Measurements from ENCODE around the gene SOAT2. TPM values are rescaled to one million over a fixed set of nuclear protein-coding genes. Genes with fewer than 3 reads are reported as not detected.
"Not testable (repeated sequence)": the region's sequence is repeated elsewhere in the genome, so short reads cannot be mapped to it uniquely, and the experiment has no call there.

The SOAT2 gene
- polyA plus RNA-seq, 6 donors from 2014 or later: not detected

- H3K9me3 Mint-ChIP-seq: no peaks in the 10 kb centered on the region
- ATAC-seq (ENCODE audit: low read depth in 2 of 2): no peak
- peaks cover 9% of the 10 kb centered on the region in 3 donors for H3K4me1 Mint-ChIP-seq
- H3K27ac Mint-ChIP-seq: peak overlapping the region in 1 of 6 donors; percentile 28
- no peaks in the 10 kb centered on the region for H3K36me3 Mint-ChIP-seq
- DNase-seq: no peak
- no peaks in the 10 kb centered on the region for H3K27me3 Mint-ChIP-seq
- H3K4me3 Mint-ChIP-seq: no peak overlapping the region
These were observed 58.0 kb downstream of the SOAT2 start for GRCh38 chr12:53161119-53161911.

- not testable (repeated sequence) for H3K27ac Mint-ChIP-seq; H3K4me3 Mint-ChIP-seq; H3K4me1 Mint-ChIP-seq; H3K36me3 Mint-ChIP-seq; H3K9me3 Mint-ChIP-seq; H3K27me3 Mint-ChIP-seq; DNase-seq; ATAC-seq (ENCODE audit: low read depth in 2 of 2)
These were observed 59.7 kb downstream of the SOAT2 start for GRCh38 chr12:53163008-53163407.

- Mint-ChIP-seq H3K4me3 (no peak overlapping the region), H3K9me3 (no peaks in the 10 kb centered on the region), H3K4me1 (peaks cover 0 to 5% (median 4%) of the 10 kb centered on the region in 3 donors), H3K36me3 (peaks cover 0 to 6% of the 10 kb centered on the region in 2 donors), H3K27ac (peak overlapping the region in 1 of 6 donors; percentile 17), H3K27me3 (no peaks in the 10 kb centered on the region)
- no peak for ATAC-seq (ENCODE audit: low read depth in 2 of 2)
- no peak for DNase-seq
These were observed 63.6 kb downstream of the SOAT2 start for GRCh38 chr12:53166837-53167236.

- no peaks in the 10 kb centered on the region for H3K9me3 Mint-ChIP-seq
- H3K4me1 Mint-ChIP-seq: peaks cover 2 to 8% (median 5%) of the 10 kb centered on the region in 3 donors
- H3K36me3 Mint-ChIP-seq: peaks cover 0 to 10% of the 10 kb centered on the region in 2 donors
- H3K27ac Mint-ChIP-seq: no peak overlapping the region
- DNase-seq (no peak), ATAC-seq (ENCODE audit: low read depth in 2 of 2) (no peak)
- H3K4me3 Mint-ChIP-seq: no peak overlapping the region
- no peaks in the 10 kb centered on the region for H3K27me3 Mint-ChIP-seq
These were observed 66.4 kb downstream of the SOAT2 start for GRCh38 chr12:53169644-53170043.

GRCh38 chr12:53170215-53170614, 66.9 kb downstream of the SOAT2 start:
- Mint-ChIP-seq H3K4me1 (peaks cover 2 to 8% (median 5%) of the 10 kb centered on the region in 3 donors), H3K27ac (peak overlapping the region in 1 of 6 donors; percentile 85), H3K36me3 (peaks cover 0 to 10% of the 10 kb centered on the region in 2 donors), H3K27me3 (no peaks in the 10 kb centered on the region), H3K4me3 (peak overlapping the region in 1 of 8 donors; percentile 20), H3K9me3 (no peaks in the 10 kb centered on the region)
- ATAC-seq (ENCODE audit: low read depth in 2 of 2) (no peak), DNase-seq (no peak)

- H3K9me3 Mint-ChIP-seq: no peaks in the 10 kb centered on the region
- peaks cover 2 to 8% (median 5%) of the 10 kb centered on the region in 3 donors for H3K4me1 Mint-ChIP-seq
- H3K4me3 Mint-ChIP-seq: no peak overlapping the region
- H3K27ac Mint-ChIP-seq: peak overlapping the region in 1 of 6 donors; percentile 25
- ATAC-seq (ENCODE audit: low read depth in 2 of 2): no peak
- H3K27me3 Mint-ChIP-seq: no peaks in the 10 kb centered on the region
- H3K36me3 Mint-ChIP-seq: peaks cover 0 to 10% of the 10 kb centered on the region in 2 donors
- DNase-seq: no peak
These were observed 67.8 kb downstream of the SOAT2 start for GRCh38 chr12:53170876-53171724.

GRCh38 chr12:53171725-53172329, 68.5 kb downstream of the SOAT2 start:
- DNase-seq (no peak), ATAC-seq (ENCODE audit: low read depth in 2 of 2) (no peak)
- no peaks in the 10 kb centered on the region for H3K9me3 Mint-ChIP-seq
- no peak overlapping the region for H3K27ac Mint-ChIP-seq
- no peak overlapping the region for H3K4me3 Mint-ChIP-seq
- H3K27me3 Mint-ChIP-seq: no peaks in the 10 kb centered on the region
- H3K4me1 Mint-ChIP-seq: peaks cover 2 to 8% (median 5%) of the 10 kb centered on the region in 3 donors
- H3K36me3 Mint-ChIP-seq: peaks cover 0 to 10% of the 10 kb centered on the region in 2 donors

GRCh38 chr12:53172352-53172751, 69.1 kb downstream of the SOAT2 start:
- DNase-seq (no peak), ATAC-seq (ENCODE audit: low read depth in 2 of 2) (no peak)
- H3K4me3 Mint-ChIP-seq: no peak overlapping the region
- H3K27me3 Mint-ChIP-seq: no peaks in the 10 kb centered on the region
- H3K36me3 Mint-ChIP-seq: peaks cover 0 to 10% of the 10 kb centered on the region in 2 donors
- H3K9me3 Mint-ChIP-seq: no peaks in the 10 kb centered on the region
- no peak overlapping the region for H3K27ac Mint-ChIP-seq
- peaks cover 2 to 8% (median 5%) of the 10 kb centered on the region in 3 donors for H3K4me1 Mint-ChIP-seq

GRCh38 chr12:53173085-53173715, 69.9 kb downstream of the SOAT2 start:
- no peak for DNase-seq
- Mint-ChIP-seq H3K27me3 (no peaks in the 10 kb centered on the region), H3K9me3 (no peaks in the 10 kb centered on the region), H3K4me1 (peaks cover 2 to 8% (median 5%) of the 10 kb centered on the region in 3 donors), H3K36me3 (peaks cover 0 to 10% of the 10 kb centered on the region in 2 donors), H3K27ac (no peak overlapping the region), H3K4me3 (no peak overlapping the region)
- ATAC-seq (ENCODE audit: low read depth in 2 of 2): no peak

Other genes with a start within 250 kb of the SOAT2 start
- gene KRT8, start 198.4 kb upstream of the SOAT2 start, polyA plus RNA-seq (ENCODE audit: low read depth in 6 of 6): not detected
- gene KRT18, start 154.4 kb upstream of the SOAT2 start, polyA plus RNA-seq (ENCODE audit: low read depth in 6 of 6): 10 to 100 TPM in 1 of 6 donors, 1 to 10 TPM in 5; 4.9 to 10.0 (median 8.5) TPM
- 100 to 1,000 TPM in 2 of 6 donors, 10 to 100 TPM in 4; 69.1 to 104 (median 87.0) TPM for gene EIF4B, start 97.0 kb upstream of the SOAT2 start, polyA plus RNA-seq (ENCODE audit: low read depth in 6 of 6)
- gene TNS2, start 53.4 kb upstream of the SOAT2 start, polyA plus RNA-seq (ENCODE audit: low read depth in 6 of 6): under 1 TPM in 5 of 6 donors, not detected in 1; 0.05 to 0.91 (median 0.47) TPM
- 10 to 100 TPM; 12.8 to 31.1 (median 23.2) TPM for gene SPRYD3, start 24.1 kb upstream of the SOAT2 start, polyA plus RNA-seq (ENCODE audit: low read depth in 6 of 6)
- gene IGFBP6, start 5.8 kb upstream of the SOAT2 start, polyA plus RNA-seq (ENCODE audit: low read depth in 6 of 6): not detected
- gene ZNF740, start 77.2 kb downstream of the SOAT2 start, polyA plus RNA-seq (ENCODE audit: low read depth in 6 of 6): 1 to 10 TPM; 1.8 to 6.0 (median 4.2) TPM
- gene CSAD, start 77.4 kb downstream of the SOAT2 start, polyA plus RNA-seq (ENCODE audit: low read depth in 6 of 6): 1 to 10 TPM in 4 of 6 donors, under 1 TPM in 2; 0.19 to 1.8 (median 1.1) TPM
- gene ITGB7, start 103.8 kb downstream of the SOAT2 start, polyA plus RNA-seq (ENCODE audit: low read depth in 6 of 6): 100 to 1,000 TPM in 1 of 6 donors, 10 to 100 TPM in 5; 63.2 to 174 (median 96.4) TPM
- 1 to 10 TPM in 2 of 6 donors, under 1 TPM in 2, not detected in 2; 0.78 to 2.2 (median 1.3) TPM for gene RARG, start 128.7 kb downstream of the SOAT2 start, polyA plus RNA-seq (ENCODE audit: low read depth in 6 of 6)
- under 1 TPM in 3 of 6 donors, not detected in 3; 0.12 to 0.40 (median 0.23) TPM for gene ESPL1, start 164.8 kb downstream of the SOAT2 start, polyA plus RNA-seq (ENCODE audit: low read depth in 6 of 6)
- 1,000 to 10,000 TPM; 1,564 to 1,943 (median 1,771) TPM for gene PFDN5, start 192.1 kb downstream of the SOAT2 start, polyA plus RNA-seq (ENCODE audit: low read depth in 6 of 6)
- gene MYG1, start 196.2 kb downstream of the SOAT2 start, polyA plus RNA-seq (ENCODE audit: low read depth in 6 of 6): 10 to 100 TPM; 52.3 to 94.2 (median 60.4) TPM
- gene AAAS, start 218.1 kb downstream of the SOAT2 start, polyA plus RNA-seq (ENCODE audit: low read depth in 6 of 6): 10 to 100 TPM; 34.9 to 49.9 (median 38.5) TPM
- under 1 TPM in 3 of 6 donors, not detected in 3; 0.17 to 0.33 (median 0.27) TPM for gene SP7, start 232.9 kb downstream of the SOAT2 start, polyA plus RNA-seq (ENCODE audit: low read depth in 6 of 6)